Thoracic aorta (tissue), 2 donors: ENCODE measurements around the gene PCBP4. TPM values are rescaled to one million over a fixed set of nuclear protein-coding genes. Genes with fewer than 3 reads are reported as not detected.

ENCODE experiments used
- ATAC-seq: fragments of 150-250 bp; one replicate; pipeline ENCODE4 v1.8.0; 2017; ENCODE audit warnings: low read depth; ENCODE audit not compliant: insufficient number of reproducible peaks, low FRiP score
- DNase-seq: peaks from one replicate; pipeline ENCODE4 v3.0.0-alpha.2; 2020; ENCODE audit warnings: low spot score
- H3K27ac ChIP-seq, 2 donors: fragments of 200-600 bp; sonication (generic); 1 replicate in 1 of 2; 2 replicates in 1 of 2; pipeline ENCODE4 v1.5.1; 2016; ENCODE audit warnings: mild to moderate bottlenecking in 2 of 2, moderate library complexity in 2 of 2
- H3K27me3 ChIP-seq: fragments of 200-600 bp; sonication (generic); replicated peaks from 2 replicates; pipeline ENCODE4 v1.6.0; 2016; ENCODE audit warnings: mild to moderate bottlenecking; ENCODE audit not compliant: insufficient read depth
- H3K36me3 ChIP-seq: fragments of 200-600 bp; sonication (generic); one replicate; pipeline ENCODE4 v1.5.1; 2016
- H3K4me1 ChIP-seq, 2 donors: fragments of 200-600 bp; sonication (generic); 1 replicate in 1 of 2; 2 replicates in 1 of 2; pipeline versions ENCODE4 v1.5.1 to v1.6.0; 2016; ENCODE audit warnings: low read depth in 2 of 2, mild to moderate bottlenecking in 1 of 2; ENCODE audit not compliant: control insufficient read depth in 1 of 2
- H3K4me3 ChIP-seq: fragments of 200-600 bp; sonication (generic); 2 replicates; pipeline ENCODE4 v1.5.1; 2016; ENCODE audit warnings: mild to moderate bottlenecking
- H3K9me3 ChIP-seq: fragments of 200-600 bp; sonication (generic); 2 replicates; pipeline ENCODE4 v1.5.1; 2016
- total RNA-seq, 2 donors: library from RNA; depleted of rRNA; stranded (reverse); fragments of >200 nt; gene quantifications; one replicate each; pipeline versions ENCODE4 v1.1.0 to v1.2.3, GENCODE V29; 2016
- TF ChIP-seq, protein P1 (sequence below): fragments of 200-600 bp; sonication (generic); IDR thresholded peaks from one replicate; pipeline ENCODE4 v1.5.1; 2019; ENCODE audit warnings: antibody characterized with exemption

PCBP4 gene
- total RNA-seq, 2 donors from 2014 or later = 127 to 144 TPM

DNA sequence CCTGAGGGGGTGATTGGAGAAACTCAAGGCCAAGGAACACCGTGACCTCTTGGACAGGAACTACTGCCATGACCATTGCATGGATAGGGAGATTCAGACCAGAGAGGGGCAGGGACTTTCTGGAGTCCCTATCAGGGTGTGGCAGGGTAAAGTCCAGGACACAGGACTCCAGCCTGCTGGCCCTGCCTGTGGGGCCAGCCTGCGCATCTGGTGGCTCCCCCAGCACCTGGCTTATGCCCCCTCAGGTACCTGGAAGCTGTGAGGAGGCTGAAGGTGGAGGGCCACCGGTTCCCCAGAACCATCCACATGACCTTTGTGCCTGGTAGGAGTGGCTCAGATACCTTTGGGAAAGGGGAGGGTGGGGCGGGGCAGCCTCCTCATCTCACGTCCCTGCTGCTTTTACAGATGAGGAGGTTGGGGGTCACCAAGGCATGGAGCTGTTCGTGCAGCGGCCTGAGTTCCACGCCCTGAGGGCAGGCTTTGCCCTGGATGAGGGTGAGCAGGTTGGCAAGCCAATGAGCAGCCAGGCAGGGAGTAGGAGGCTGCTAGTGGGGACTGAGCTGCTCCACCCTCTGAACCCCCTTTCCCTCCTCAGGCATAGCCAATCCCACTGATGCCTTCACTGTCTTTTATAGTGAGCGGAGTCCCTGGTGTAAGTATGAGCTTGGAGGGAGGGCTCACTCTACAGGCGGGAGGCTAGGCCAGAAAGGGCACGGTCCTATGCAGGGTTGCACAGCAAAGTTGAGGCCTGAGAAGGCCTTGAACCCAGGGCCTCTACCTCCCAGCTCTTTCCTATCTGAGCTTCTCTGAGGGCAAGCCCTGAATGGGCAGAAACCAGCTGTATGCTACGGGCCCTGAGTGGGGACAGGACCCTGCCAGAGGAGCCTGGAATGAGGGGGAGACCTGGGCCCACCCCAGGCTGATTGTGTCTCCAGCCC lies 19.0 kb upstream of the PCBP4 start:
- Histone ChIP-seq H3K27me3 (no peaks in the 10 kb centered on the region), H3K4me3 (no peak overlapping the region)

DNA sequence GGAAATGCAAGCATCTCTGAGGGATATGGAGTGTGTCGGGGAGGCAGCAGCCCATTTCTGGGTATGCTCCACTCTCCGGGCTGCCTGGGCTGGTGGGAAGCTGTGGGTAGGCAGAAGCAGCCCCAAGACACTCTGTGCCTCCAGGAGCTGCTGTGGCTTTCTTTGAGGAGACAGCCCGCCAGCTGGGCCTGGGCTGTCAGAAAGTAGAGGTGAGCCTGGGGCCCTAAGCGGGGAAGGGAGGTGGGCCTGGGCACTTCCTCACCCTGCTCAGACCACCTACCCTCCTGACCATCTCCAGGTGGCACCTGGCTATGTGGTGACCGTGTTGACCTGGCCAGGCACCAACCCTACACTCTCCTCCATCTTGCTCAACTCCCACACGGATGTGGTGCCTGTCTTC lies 17.8 kb upstream of the PCBP4 start:
- DNase-seq = no peak
- H3K9me3 ChIP-seq = no peaks in the 10 kb centered on the region
- H3K27me3 ChIP-seq = no peaks in the 10 kb centered on the region
- no peak for ATAC-seq
- TF ChIP-seq, protein P1, sequence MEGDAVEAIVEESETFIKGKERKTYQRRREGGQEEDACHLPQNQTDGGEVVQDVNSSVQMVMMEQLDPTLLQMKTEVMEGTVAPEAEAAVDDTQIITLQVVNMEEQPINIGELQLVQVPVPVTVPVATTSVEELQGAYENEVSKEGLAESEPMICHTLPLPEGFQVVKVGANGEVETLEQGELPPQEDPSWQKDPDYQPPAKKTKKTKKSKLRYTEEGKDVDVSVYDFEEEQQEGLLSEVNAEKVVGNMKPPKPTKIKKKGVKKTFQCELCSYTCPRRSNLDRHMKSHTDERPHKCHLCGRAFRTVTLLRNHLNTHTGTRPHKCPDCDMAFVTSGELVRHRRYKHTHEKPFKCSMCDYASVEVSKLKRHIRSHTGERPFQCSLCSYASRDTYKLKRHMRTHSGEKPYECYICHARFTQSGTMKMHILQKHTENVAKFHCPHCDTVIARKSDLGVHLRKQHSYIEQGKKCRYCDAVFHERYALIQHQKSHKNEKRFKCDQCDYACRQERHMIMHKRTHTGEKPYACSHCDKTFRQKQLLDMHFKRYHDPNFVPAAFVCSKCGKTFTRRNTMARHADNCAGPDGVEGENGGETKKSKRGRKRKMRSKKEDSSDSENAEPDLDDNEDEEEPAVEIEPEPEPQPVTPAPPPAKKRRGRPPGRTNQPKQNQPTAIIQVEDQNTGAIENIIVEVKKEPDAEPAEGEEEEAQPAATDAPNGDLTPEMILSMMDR = no peak
- H3K27ac ChIP-seq = no peak overlapping the region
- no peak overlapping the region for H3K4me3 ChIP-seq
- H3K4me1 ChIP-seq = peaks cover 19 to 31% of the 10 kb centered on the region in 2 donors
- peaks cover 3% of the 10 kb centered on the region for H3K36me3 ChIP-seq

More for the DNA sequence above, 19.0 kb upstream of the PCBP4 start:
- peaks cover 19 to 36% of the 10 kb centered on the region in 2 donors for H3K4me1 ChIP-seq
- H3K36me3 ChIP-seq = peaks cover 3% of the 10 kb centered on the region
- DNase-seq (no peak), ATAC-seq (no peak)
- no peak overlapping the region for H3K27ac ChIP-seq
- TF ChIP-seq, protein P1 = no peak
- no peaks in the 10 kb centered on the region for H3K9me3 ChIP-seq

GRCh38 chr3:51984269-51984647 lies 17.0 kb upstream of the PCBP4 start:
- ATAC-seq (no peak), DNase-seq (no peak)
- Histone ChIP-seq H3K36me3 (peaks cover 3% of the 10 kb centered on the region), H3K27ac (peak overlapping the region; percentile 94 to 97), H3K4me1 (peaks cover 16 to 25% of the 10 kb centered on the region in 2 donors), H3K27me3 (no peaks in the 10 kb centered on the region), H3K9me3 (no peaks in the 10 kb centered on the region), H3K4me3 (no peak overlapping the region)
- TF ChIP-seq, protein P1 = no peak

GRCh38 chr3:51983578-51984268 lies 16.5 kb upstream of the PCBP4 start:
- ATAC-seq (no peak), DNase-seq (no peak)
- H3K4me3 ChIP-seq = peak overlapping the region; percentile 89
- TF ChIP-seq, protein P1 = no peak
- peaks cover 3% of the 10 kb centered on the region for H3K36me3 ChIP-seq
- no peaks in the 10 kb centered on the region for H3K27me3 ChIP-seq
- H3K4me1 ChIP-seq = peaks cover 15 to 22% of the 10 kb centered on the region in 2 donors
- H3K9me3 ChIP-seq = no peaks in the 10 kb centered on the region
- H3K27ac ChIP-seq = peak overlapping the region; percentile 94 to 97
